Measurements from ENCODE around the gene AMTN. TPM values are rescaled to one million over a fixed set of nuclear protein-coding genes. Genes with fewer than 3 reads are reported as not detected.

The AMTN gene
- total RNA-seq, 1 donor, result not detected

DNA sequence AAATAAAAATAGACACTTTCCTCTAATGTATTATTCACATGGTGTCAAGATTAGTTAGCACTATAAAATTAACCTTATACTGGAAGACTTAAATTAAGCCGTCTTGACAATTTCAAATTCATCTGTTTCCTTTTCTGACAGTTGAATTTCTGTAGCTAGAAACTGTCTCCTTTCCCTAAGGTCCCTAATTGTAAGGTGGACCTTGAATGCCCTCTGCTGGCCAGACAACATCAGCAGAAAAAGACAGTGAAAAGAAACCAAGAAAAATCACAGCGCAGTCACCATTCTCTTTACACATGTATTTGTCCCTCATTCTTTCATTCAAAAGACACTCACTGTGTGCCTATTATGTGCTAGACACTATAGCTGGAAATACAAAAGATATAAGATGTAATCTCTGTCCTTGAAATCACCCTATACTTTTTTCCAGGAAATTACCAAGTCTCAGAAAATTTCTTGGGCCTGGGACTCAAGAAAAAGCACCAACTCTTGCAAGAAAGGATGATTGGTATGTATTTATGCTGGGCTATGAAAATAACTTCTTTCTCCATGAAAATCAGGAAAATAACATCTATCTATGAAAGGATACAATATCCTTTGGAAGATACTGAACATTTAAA, 41.0 kb downstream of the AMTN start:
- DNase-seq (ENCODE audit: low read depth in 2 of 3, low spot score in 2 of 3), result peak in 2 of 3 donors; percentile 46 to 76

DNA sequence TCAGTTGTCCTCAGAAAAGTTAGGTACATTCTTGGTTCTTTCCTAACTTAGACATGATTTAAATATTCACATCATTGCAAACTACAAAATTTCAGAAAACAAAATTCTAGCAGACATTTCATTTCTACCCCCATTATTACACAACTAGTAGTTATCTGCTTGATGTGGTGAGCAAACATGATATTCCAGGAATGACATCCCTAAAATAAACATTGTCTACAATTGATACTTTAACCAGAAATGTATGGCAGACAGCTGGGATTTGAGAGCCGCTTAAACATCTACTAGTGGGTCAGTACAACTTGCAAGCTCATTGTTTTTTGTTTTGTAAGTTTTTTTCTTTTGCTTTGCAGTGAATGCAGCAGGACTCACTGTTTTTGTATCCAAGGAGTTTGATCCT, 41.6 kb downstream of the AMTN start:
- DNase-seq (ENCODE audit: low read depth in 2 of 3, low spot score in 2 of 3), result no peak

DNA sequence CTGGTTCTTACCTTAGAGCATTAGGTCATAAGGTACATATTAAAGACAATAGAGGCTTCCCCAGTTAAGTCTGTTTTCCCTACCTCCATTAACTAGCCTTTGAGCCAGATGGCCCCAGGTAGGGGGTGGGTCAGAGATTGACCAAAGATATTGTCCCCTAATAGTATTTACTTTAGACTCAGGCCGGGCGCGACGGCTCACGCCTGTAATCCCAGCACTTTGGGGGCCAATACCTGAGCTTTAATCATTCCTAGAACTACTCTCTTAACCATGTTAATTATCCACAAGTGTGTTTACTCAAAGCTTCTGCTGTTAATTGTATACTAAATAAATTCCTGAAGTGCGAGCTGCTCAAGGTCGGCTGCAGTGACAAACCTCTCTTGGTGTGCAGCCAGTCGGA, 45.7 kb downstream of the AMTN start:
- DNase-seq (ENCODE audit: low read depth in 2 of 3, low spot score in 2 of 3), result no peak

DNA sequence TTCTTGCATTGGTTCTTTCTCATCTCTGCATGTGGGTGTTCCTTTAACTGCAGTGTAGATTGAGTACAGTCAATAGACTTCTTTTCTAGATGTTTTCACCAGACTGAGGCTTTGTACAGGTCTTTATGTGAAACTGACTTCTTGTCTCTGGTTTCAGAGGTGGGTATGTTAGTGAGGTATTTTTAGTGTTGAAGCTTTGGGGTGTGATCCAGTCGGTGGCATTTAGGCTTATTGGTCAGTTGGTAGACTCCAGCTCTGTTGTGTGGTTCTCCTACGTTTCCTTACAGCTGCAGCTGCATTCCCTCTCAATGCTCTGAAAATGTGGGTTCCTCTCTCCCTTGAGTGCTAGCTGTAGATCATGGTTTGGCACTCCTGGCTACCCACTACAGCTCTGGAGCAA, 52.4 kb downstream of the AMTN start:
- DNase-seq (ENCODE audit: low read depth in 2 of 3, low spot score in 2 of 3), result no peak

DNA sequence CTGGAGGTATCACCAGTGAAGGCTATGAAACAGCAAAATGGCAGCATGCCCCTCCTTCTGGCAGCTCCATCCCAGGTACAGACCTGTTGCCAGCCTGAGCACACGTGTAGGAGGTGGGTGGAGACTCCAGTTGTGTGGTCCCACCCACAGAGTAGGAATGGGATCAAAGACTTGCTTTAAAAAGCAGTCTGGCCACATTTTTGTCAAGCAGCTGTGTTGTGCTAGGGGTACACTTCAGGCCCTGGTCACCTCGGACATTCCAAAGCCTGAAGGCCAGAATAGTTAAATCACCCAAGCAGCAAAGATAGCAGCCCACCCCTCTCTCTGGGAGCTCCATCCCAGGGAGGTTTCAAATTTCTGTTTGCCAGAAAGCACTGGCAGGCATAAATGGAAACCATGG, 53.4 kb downstream of the AMTN start:
- DNase-seq (ENCODE audit: low read depth in 2 of 3, low spot score in 2 of 3), result no peak

- DNase-seq (ENCODE audit: low read depth in 2 of 3, low spot score in 2 of 3), result no peak
Observed at GRCh38 chr4:70575964-70576363, 57.6 kb downstream of the AMTN start.

DNA sequence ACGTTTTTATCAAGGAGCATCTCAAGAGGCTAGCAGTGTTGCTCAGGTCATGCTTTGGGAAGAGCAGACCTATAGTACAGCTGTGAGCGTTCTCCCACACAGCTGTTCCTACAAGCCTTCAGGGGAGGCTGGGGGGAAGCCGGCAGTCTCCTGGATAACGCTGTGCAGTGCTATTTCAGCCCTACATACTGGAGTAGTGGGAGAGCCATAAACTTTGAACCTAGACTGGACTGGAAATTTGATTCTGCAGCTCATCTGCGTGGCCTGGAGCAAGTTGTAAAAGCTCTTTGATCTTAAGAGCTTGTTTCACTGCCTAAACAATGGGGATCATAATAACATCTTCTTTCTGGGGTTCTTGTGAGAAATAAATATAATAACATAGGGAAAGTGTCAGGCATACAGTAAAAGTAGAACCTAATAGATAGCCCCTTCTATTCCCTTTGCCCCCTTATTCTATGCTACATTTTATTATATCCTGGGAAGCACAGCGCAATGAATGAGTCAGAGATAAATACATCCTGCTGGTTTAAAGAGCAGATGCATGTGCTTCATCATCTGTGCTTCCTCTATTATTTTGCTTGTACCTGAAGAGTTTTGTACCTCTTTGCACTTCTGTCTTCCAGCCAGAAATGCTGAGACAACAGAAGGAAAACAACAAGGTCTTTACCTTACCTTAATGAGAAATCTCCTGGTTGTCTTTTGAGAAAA, 59.0 kb downstream of the AMTN start:
- DNase-seq (ENCODE audit: low read depth in 2 of 3, low spot score in 2 of 3), result no peak

GRCh38 chr4:70581980-70582379, 63.6 kb downstream of the AMTN start:
- no peak for DNase-seq (ENCODE audit: low read depth in 2 of 3, low spot score in 2 of 3)

Other genes with a start within 250 kb of the AMTN start
- not detected for gene CABS1, start 183.6 kb upstream of the AMTN start, total RNA-seq
- gene SMR3A, start 157.8 kb upstream of the AMTN start, total RNA-seq, result not detected
- not detected for gene SMR3B, start 135.4 kb upstream of the AMTN start, total RNA-seq
- not detected for gene OPRPN, start 120.6 kb upstream of the AMTN start, total RNA-seq
- gene MUC7, start 46.4 kb upstream of the AMTN start, total RNA-seq, result not detected
- gene AMBN, start 73.7 kb downstream of the AMTN start, total RNA-seq, result not detected
- gene ENAM, start 110.2 kb downstream of the AMTN start, total RNA-seq, result not detected
- gene JCHAIN, start 147.9 kb downstream of the AMTN start, total RNA-seq, result 5.9 TPM
- gene UTP3, start 170.0 kb downstream of the AMTN start, total RNA-seq, result 12.7 TPM
- 15.6 TPM for gene RUFY3, start 203.4 kb downstream of the AMTN start, total RNA-seq